ENCODE measurements around the gene MACROD1.

DNA sequence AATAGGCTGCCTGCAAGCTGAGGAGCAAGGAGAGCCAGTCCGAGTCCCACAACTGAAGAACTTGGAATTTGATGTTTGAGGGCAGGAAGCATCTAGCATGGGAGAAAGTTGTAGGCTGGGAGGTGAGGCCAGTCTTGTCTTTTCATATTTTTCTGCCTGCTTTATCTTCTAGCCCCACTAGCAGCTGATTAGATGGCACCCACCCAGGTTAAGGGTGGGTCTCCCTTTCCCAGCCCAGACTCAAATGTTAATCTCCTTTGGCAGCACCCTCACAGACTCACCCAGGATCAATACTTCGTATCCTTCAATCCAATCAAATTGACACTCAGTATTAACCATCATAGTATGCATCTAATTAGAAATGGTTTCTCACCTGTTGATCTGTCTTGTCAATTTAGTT, 196.5 kb downstream of the MACROD1 start:
- TF ChIP-seq, protein P1, sequence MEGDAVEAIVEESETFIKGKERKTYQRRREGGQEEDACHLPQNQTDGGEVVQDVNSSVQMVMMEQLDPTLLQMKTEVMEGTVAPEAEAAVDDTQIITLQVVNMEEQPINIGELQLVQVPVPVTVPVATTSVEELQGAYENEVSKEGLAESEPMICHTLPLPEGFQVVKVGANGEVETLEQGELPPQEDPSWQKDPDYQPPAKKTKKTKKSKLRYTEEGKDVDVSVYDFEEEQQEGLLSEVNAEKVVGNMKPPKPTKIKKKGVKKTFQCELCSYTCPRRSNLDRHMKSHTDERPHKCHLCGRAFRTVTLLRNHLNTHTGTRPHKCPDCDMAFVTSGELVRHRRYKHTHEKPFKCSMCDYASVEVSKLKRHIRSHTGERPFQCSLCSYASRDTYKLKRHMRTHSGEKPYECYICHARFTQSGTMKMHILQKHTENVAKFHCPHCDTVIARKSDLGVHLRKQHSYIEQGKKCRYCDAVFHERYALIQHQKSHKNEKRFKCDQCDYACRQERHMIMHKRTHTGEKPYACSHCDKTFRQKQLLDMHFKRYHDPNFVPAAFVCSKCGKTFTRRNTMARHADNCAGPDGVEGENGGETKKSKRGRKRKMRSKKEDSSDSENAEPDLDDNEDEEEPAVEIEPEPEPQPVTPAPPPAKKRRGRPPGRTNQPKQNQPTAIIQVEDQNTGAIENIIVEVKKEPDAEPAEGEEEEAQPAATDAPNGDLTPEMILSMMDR (IDR thresholded peaks at IDR 0.05) = no peak
- no peak for TF ChIP-seq POLR2A (IDR thresholded peaks at IDR 0.05)
- TF ChIP-seq POLR2AphosphoS5 (IDR thresholded peaks at IDR 0.05; ENCODE audit: insufficient read depth in 1 of 2, low read depth in 1 of 2) = no peak
